NOMO-1 treated with dmso at 0.1 percent for 144 hours (cell line): ENCODE results near the gene CEP57L1.
"Not testable (repeated sequence)": the region's sequence is repeated elsewhere in the genome, so short reads cannot be mapped to it uniquely, and the experiment has no call there.

Experiments used
- DNase-seq: peaks from one replicate; lab custom pipeline; 2025; ENCODE audit not compliant: unreplicated experiment; lab: John Stamatoyannopoulos, UW

CEP57L1 gene

DNA sequence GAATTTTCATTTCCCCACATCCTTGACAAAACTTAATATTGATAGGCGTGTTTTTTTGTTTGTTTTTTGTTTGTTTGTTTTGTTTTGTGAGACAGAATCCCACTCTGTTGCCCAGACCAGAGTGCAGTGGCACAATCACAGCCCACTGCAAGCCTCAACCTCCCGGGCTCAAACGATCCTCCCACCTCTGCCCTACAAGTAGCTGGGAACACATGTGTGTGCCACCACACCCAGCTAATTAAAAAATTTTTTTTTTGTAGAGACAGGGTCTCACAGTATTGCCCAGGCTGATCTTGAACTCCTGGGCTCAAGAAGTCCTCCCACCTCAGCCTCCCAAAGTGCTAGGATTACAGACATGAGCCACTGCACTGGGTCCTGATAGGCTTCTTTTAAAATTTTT is 9.2 kb downstream of the CEP57L1 start:
- DNase-seq = no peak

DNA sequence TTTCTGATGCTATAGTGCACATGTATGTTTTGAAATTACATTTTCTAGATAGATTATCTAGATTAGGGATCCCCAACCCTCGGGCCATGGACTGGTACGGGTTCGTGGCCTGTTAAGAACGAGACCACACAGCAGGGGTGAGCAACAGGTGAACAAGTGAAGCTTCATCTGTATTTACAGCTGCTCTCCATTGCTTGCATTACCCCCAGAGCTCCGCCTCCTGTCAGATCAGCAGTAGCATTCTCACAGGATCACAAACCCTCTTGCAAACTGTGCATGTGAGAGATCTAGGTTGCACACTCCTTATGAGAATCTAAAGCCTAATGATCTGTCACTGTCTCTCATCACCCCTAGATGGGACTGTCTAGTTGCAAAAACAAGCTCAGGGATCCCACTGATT is 10.4 kb downstream of the CEP57L1 start:
- DNase-seq = no peak

GRCh38 chr6:109109663-109110062 is 14.4 kb downstream of the CEP57L1 start:
- DNase-seq = not testable (repeated sequence)

GRCh38 chr6:109112663-109113062 is 17.4 kb downstream of the CEP57L1 start:
- DNase-seq = not testable (repeated sequence)

DNA sequence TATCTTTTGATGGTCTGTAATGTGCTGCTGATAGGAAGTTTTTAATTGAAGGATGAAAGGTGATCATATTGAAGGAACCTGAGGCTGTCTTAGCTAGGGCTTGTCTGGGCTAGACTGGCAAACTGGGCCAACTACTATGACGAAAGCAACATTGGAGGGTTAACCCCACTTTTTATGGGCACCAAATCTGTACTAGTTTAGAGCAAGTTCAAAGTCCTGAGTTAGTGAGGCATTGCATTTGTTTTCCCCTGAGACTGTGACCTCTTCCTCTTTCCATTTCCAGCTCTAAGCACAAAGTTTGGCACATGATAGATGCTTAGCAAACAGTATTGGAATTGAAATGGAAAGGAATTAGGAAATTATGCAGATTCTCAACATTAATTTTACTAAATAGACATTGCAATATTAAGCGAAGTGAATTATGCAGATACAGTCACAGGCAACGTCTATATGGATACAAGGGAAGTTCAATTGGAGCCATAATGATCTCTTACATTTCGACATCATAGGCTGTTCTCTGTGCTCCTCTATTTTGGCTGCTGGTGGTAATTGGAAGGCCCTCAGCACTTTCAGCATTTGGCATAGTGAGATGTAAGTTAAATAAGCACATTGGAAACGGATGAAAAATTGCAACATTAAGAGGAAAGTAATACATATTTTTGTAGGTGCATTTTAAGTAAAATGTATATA is 22.2 kb downstream of the CEP57L1 start:
- DNase-seq = peak; percentile 65

GRCh38 chr6:109118337-109118736 is 23.0 kb downstream of the CEP57L1 start:
- no peak for DNase-seq

GRCh38 chr6:109118871-109119354 is 23.6 kb downstream of the CEP57L1 start:
- DNase-seq = no peak

DNA sequence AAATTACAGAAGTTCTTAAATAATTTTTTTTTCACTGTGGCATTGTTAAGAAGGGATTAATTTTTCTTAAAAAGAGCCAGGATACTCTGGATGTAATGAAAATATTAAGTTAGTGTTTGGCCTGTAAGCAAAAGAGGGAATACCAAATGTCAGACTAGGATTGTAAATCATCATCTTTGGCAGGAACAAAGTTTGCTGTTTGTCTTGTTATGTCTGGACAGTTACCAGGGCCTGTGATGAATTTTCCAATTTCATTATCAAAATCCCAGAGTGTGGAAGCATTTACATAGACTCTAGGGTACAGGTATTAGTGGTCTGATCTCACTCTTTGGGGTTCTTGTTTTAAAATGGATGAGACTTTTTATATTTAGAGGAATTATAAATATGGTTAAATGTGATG is 26.1 kb downstream of the CEP57L1 start:
- no peak for DNase-seq

- no peak for DNase-seq
These were observed 28.9 kb downstream of the CEP57L1 start for GRCh38 chr6:109124219-109124618.

DNA sequence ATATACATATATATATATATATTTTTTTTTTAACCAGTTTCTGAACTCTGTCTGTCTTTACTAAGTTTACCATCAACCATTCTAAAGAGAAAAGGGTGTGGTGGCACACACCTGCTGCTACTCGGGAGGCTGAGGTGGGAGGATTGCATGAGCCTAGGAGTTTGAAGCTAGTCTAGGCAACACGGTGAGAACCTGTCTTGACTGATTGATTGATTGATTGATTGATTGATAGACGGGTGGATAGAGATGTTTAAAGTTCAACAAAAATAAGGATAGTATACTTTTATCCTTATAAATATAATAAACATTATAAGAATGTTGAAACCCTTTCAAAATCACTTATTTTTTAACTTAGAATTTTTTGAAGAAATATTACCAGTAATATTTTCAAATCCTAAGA is 30.2 kb downstream of the CEP57L1 start:
- DNase-seq = no peak

DNA sequence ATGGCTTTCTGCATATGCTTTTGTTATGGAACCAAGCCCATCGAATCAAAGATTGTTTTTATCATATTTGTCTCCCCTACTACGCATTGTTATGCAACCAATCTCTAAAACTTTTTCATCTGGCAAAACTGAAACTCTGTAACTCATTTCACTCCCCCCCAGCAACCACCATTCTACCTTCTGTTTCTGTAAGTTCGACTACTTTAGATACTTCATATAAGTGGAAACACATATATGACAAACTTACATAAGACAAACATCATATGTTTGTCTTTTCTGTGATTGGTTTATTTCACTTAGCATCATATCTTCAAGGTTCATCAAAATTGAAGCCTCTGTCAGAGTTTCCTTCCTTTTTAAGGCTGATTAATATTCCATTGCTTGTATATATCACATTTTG is 34.8 kb downstream of the CEP57L1 start:
- DNase-seq = no peak

DNA sequence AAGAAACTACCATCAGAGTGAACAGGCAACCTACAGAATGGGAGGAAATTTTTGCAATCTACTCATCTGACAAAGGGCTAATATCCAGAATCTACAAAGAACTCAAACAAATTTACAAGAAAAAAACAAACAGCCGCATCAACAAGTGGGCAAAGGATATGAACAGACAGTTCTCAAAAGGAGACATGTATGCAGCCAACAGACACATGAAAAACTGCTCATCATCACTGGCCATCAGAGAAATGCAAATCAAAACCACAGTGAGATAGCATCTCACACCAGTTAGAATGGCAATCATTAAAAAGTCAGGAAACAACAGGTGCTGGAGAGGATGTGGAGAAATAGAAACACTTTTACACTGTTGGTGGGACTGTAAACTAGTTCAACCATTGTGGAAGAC is 40.3 kb downstream of the CEP57L1 start:
- DNase-seq = not testable (repeated sequence)

- DNase-seq = not testable (repeated sequence)
These were observed 40.7 kb downstream of the CEP57L1 start for GRCh38 chr6:109136039-109136438.

- DNase-seq = not testable (repeated sequence)
These were observed 41.2 kb downstream of the CEP57L1 start for GRCh38 chr6:109136530-109136929.

- DNase-seq = no peak
These were observed 43.8 kb downstream of the CEP57L1 start for GRCh38 chr6:109139109-109139508.

DNA sequence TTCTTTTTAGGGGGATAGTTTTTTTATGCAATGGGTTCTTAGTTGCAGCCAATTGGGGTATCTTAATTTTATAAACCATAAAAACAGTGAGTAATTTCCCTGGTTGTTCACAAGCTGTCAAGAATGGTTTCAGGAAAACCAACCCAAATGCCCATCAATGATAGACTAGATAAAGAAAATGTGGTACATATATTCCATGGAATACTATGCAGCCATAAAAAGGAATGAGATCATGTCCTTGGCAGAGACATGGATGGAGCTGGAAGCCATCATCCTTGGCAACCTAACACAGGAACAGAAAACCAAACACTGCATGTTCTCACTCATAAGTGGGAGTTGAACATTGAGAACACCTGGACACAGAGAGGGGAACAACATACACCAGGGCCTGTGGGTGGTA is 46.8 kb downstream of the CEP57L1 start:
- not testable (repeated sequence) for DNase-seq

DNA sequence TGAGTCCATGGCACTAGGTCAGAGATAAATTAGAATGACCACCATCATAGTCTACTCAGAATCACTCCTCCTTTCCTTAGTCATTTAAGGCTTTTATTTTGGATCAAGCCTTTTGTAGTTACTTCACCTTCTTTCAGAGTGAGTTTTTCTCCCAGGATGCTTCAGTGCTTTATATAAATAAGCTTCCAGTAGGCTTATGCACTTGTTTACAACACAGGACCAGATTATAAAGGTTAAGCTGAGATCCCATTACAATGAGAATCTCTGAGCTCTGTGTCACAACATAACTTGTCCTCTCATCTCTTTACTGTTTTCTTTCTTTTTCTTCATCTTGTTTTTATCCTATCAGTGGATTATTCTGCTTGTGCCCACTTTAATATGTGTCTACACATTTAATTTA is 47.9 kb downstream of the CEP57L1 start:
- no peak for DNase-seq

DNA sequence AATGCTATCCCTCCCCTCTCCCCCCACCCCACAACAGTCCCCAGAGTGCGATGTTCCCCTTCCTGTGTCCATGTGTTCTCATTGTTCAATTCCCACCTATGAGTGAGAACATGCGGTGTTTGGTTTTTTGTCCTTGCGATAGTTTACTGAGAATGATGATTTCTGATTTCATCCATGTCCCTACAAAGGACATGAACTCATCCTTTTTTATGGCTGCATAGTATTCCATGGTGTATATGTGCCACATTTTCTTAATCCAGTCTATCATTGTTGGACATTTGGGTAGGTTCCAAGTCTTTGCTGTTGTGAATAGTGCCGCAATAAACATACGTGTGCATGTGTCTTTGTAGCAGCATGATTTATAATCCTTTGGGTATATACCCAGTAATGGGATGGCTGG is 52.9 kb downstream of the CEP57L1 start:
- not testable (repeated sequence) for DNase-seq

DNA sequence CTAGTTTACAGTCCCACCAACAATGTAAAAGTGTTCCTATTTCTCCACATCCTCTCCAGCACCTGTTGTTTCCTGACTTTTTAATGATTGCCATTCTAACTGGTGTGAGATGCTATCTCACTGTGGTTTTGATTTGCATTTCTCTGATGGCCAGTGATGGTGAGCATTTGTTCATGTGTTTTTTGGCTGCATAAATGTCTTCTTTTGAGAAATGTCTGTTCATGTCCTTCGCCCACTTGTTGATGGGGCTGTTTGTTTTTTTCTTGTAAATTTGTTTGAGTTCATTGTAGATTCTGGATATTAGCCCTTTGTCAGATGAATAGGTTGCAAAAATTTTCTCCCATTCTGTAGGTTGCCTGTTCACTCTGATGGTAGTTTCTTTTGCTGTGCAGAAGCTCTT is 53.4 kb downstream of the CEP57L1 start:
- DNase-seq = not testable (repeated sequence)

GRCh38 chr6:109153752-109154151 is 58.4 kb downstream of the CEP57L1 start:
- no peak for DNase-seq

DNA sequence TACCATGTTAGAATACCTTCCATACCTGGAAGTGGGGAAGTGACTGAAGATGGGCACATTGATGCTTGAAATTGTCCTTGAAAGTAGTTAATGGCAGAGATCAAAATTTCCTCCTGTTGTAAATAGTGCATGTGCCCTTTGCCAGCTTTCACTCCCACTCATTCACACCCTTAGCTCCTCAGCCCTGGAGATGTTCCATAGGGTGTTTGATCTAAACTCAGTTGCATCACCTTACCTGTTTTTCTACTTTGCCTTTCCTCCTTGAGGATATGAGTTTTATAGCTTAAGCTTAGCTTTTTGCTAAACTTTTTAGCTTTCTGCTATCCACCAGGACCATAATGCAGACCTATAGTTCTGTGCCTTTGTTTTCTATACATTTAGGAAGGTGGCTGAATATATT is 69.0 kb downstream of the CEP57L1 start:
- DNase-seq = no peak

GRCh38 chr6:109165392-109165974 is 70.2 kb downstream of the CEP57L1 start:
- DNase-seq = no peak

GRCh38 chr6:109166673-109167072 is 71.4 kb downstream of the CEP57L1 start:
- no peak for DNase-seq
